Activated T-cell treated with anti-CD3 and anti-CD28 coated beads, Interleukin-2, amount 50 U/mL, for 1 hour (primary cell): Measurements from ENCODE around the gene TMEM170A.
"Not testable (repeated sequence)": the region's sequence is repeated elsewhere in the genome, so short reads cannot be mapped to it uniquely, and the experiment has no call there.

Experiments
- DNase-seq: peaks from one replicate; pipeline ENCODE4 v3.0.0-alpha.2; 2020

Gene TMEM170A, protein sequence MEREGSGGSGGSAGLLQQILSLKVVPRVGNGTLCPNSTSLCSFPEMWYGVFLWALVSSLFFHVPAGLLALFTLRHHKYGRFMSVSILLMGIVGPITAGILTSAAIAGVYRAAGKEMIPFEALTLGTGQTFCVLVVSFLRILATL

DNA sequence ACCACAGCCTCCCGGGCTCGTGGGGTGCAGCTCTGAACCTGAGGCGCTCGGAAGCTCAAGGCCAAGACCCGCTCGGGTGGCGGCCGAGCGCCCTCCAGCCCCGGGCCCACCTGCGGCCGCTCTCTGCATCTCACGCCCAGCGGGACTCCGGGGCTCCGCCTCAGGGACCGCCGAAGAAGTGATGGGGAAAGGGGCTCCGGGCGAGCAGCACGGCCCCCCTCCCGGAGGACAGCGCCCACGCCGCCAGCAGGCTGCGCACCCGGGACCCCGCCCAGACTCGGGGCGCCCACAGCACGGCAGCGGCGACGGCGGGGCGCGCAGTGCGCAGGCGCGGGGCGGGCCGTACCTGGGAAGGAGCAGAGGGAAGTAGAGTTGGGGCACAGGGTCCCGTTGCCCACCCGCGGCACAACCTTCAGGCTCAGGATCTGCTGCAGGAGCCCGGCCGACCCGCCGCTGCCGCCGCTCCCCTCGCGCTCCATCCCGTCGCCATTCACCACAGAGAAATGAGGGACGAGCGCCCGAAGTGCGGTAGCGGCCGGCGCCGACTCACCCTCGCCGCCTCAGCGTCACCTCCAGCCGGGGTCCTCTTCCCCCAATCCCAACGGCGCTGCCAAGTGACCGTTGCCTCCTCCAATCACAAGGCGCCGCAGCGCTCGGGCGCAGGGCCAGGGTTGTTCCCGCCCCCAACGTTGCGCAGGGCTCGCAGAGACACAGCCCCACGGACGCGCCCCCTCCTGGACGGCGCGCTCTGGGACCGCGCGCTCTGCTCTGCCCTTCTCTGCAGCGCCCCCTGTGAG, at the start of gene TMEM170A:
Gene TMEM170A, minus strand, starts transcription at position 568 of the 797 bp plus-strand sequence. Its CDS starts 89 bp downstream, at position 479.
- peak; percentile 99 for DNase-seq

DNA sequence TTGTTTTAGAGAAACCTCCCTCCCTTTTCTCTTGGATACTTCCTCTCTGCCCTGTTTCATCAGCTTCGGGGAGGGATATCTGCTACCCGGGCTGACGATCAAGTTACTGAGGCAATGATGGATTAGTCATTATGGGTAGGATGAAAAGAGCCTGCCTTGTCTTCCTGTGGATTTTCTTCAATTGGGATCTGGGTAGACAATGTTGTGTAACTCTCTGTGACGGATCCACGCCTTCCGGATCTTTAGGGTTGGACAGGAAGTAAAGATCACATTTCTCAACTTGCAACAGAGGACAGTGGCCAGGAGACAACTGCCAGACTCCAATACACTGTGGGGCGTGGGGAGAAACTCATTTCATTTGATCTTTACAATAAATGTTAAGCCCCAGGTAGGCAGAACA, 42.1 kb upstream of the TMEM170A start:
- DNase-seq, result no peak

DNA sequence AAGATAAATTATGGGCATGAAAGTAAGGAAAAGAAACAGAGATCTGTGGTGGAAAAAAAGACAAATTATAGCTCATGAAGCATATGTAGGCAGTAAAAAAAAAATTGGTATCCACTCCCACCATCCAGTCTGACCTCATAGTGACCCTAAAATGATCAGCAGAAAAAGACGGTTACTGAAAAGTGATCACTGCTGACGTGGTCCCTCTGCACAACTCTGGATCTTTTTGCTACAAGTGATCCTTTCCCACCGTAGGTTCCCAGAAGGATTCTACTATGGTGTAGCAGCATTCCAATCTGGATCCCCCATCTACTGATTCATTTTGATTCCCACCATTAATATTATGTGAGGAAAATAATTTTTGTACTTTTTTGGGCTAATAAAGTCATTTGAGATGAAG, 41.6 kb upstream of the TMEM170A start:
- DNase-seq, result no peak

DNA sequence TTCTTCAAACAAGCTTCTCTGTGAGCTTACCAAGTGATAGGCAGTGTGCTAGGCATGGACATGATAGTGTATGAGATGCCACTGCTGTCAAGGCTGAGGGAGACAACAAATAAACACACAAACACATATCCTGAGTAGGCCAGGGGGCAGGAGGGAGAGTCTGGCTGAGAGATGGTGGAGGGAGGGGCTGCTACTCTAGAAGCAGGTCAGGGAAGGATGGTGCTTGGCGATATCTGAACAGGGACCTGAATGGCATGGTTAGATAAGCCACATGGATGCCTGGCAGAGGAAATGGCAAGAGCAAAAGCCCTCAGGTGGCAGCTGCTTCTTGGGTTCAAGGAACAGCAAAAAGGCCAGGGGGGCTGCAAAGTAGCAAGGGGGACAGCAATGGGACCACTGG, 39.3 kb upstream of the TMEM170A start:
- no peak for DNase-seq

DNA sequence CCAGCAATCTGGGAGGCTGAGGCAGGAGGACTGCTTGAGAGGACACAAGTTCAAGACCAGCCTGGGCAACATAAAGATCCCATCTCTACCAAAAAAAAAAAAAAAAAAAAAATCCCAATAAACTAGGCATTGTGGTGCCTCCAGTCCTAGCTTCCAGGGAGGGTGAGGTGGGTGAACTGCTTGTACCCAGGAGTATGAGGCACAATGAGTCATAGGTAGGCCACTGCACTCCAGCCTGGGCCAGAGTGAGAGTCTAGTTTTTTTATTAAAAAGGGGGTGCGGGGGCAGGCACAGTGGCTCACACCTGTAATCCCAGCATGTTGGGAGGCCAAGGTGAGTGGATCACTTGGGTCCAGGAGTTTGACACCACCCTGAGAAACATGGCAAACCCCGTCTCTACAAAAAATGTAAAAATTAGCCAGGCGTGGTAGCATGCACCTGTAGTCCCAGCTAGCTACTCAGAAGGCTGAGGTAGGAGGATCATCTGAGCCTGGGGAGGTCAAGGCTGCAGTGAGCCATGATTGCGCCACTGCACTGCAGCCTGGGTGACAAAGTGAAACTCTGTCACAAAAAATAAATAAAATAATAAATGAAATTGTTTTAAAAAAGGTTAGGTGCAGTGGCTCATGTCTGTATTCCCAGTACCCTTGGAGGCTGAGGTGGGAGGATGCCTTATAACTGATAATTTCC, 38.6 kb upstream of the TMEM170A start:
- no peak for DNase-seq

DNA sequence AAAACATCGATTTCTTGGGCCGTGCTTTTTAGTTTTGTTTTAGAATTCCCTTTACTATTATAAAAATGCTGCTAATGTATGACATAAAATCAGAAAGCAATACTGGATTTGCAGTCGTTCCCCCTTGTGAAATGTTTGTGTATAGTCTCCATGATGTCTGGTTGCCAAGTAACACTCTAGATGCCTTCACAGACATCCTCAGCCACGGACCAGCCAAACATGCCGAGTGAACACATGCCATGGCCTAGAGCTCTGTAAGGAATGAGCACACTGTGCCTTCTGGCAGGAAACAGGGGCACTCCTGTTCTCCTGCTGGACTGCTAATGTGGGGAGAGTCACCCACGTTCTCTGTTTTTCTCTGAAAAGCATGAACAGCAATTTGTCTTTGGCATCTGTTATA, 37.3 kb upstream of the TMEM170A start:
- DNase-seq, result not testable (repeated sequence)

DNA sequence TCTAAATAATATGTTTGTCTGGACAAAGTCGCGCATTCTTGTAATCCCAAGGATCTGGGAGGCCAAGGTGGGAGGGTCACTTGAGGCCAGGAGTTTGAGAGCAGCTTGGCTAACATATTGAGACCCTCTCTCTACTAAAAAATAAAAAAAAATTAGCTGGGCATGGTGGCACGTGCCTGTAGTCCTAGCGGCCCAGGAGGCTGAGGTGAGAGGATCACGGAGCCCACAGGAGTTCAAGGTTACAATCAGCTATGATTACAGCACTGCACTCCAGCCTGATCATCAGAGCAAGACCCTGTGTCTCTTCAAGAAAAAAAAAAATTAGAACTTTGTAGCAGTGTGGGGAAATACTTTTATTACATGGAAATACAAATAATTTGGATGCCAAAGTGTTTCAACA, 36.9 kb upstream of the TMEM170A start:
- no peak for DNase-seq

DNA sequence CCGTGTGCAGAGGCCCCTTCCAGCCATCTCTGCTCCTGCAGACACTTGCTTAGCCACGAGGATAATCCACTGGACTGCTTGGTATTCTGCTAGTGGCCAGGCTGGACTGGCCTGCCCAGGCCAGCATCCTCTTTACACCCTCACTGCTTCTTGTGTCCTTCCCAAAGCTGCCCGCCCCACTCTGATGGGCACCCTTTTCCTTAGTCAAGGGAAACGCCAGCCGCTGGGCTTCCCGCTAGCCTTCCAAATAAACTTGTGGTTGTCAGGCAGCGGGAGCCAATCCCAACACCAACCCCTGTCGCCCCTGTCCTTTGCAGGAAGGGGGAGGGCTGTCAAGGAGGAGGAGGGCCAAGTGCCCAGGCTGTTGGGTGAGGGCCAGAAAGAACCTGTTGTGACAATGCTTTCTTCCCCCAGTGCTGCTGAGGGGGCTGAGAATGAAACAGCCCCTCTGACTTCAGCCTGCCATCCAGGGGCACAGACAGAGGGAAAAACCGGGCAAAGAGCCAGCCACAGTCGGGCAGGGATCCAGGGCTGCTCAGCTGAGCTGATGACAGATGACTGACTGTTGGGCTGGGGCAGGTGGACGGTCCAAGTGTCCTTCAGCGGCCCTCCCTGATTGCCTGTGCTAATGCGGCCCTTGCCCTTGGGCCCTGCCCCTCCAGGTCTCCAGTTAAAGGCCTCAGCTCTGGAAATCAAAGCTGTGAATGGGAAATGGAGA, 34.3 kb upstream of the TMEM170A start:
- not testable (repeated sequence) for DNase-seq

DNA sequence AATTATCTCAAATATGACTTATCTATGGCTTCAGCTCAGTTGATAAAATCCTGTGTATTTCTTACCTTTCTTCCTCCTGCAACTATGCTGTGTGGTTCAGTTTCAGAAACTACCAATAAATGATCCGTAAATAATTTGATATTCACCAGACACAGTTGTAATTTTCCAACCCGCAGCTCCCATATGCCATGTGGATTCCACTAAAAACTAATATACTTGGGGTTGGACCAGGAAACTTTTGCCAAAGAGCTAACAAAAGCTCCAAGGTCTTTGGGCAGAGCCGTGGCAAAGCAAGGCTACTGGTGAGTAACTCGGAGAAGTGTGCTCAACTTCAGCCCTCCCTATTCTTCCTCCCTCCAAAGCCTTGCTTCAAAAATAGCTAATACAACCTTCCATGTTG, 33.1 kb upstream of the TMEM170A start:
- DNase-seq, result no peak

DNA sequence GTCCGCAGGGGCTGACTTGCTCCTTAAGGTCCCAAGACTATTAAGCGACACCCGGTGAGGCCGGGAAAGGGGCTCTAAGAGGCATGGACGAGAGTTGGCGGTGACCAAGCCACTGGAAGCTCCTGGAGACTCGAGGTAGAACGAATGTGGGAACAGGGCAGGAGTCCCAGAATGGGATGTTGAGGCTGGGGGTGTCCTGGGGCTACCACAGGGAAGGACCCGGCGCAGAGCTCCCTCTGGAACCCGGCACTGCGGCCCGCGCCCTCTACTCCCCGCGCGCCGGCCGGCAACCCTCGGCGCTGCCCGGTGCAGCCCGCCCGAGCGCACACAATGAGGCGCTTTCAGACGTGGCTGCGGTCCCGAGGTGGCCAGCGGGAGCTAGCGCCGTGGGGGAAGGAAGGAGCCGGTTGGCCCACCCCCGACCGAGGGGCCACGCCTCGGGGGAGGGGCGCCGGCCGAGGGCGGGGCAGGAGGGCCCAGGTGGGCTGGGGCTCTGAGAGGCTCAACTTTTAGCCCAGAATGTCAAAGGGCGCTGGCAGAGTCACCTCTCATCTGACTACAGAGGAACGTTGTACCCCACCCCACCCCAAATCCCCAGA, 30.7 kb upstream of the TMEM170A start, which contains the start of gene CHST6:
Gene CHST6, minus strand, starts transcription at position 366 of the 599 bp plus-strand sequence. CDS start 15,613 bp downstream, outside the sequence.
- DNase-seq, result peak; percentile 25

DNA sequence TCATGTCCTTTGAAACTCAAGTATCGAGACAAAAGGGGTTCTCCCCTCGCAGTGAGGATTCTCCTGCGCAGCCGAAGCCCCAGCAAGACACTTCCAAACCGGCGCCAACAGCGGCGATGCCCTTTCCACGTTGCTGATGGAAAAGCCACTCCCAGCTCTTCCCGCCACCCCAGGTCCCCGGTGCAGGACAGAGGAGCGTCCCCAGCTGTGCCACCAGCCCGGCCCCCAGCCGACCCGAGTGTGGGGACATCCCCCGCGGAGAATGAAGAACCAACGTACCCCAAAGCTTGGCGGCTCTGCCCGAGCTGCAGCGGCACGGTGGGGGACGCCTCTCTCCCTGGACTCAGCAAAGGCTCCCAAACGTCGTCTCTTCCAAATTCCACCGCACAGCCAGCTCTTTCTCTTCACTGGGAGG, 30.2 kb upstream of the TMEM170A start:
- DNase-seq, result no peak

DNA sequence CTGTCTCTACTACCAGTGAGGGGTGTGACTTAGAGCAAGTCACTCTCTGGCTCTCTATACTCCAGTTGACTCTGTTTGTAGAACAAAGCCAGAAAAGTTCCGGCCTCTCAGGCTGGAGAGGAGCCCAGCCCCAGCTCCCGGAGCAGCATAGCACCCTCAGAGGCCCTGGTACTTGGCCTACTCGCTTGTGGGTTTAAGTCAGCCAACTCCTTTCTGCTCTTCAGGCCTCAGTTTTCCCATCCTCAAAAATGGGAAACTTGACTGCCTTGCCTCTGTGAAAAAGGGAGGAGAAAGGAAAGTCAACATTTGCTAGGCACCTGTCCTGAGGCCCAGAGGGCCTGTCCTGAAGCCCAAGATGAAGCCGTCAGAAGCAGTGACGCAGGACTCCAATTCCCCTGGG, 29.7 kb upstream of the TMEM170A start:
- DNase-seq, result no peak

DNA sequence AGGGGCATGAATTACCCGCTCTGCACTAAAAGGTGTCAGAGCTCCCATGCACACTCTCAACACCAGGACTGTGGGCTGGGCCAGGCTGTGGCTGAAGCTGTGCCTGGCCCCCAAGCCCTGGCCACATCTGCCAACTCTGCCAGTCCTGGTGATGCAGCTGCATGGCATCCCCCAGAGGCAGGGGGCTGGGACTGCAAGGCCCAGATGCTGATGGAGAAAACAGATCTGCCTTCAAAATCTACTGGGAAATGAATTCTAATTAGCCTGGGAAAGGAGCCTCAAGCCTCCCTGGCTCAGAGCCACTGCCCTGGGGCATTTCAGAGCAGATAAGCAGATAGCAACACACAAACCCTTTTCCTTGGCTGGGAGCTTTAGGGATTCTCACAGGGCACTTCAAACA, 27.4 kb upstream of the TMEM170A start:
- no peak for DNase-seq

DNA sequence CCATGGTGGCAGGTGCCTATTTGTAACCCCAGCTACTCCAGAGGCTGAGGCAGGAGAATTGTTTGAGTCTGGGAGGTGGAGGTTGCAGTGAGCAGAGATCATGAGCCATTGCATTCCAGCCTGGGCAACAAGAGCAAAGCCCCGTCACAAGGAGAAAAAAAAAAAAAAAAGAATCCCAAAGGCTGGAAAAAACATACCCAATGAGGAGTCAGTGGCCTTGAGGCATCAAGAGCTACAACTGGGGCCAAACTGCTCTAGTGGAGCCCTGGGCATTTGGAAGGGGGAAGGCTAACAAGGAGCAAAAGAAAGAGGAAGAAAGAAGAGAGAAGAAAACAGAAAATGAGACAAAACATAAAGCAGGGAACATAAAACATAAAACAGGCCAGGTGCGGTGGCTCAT, 23.8 kb upstream of the TMEM170A start:
- DNase-seq, result no peak

DNA sequence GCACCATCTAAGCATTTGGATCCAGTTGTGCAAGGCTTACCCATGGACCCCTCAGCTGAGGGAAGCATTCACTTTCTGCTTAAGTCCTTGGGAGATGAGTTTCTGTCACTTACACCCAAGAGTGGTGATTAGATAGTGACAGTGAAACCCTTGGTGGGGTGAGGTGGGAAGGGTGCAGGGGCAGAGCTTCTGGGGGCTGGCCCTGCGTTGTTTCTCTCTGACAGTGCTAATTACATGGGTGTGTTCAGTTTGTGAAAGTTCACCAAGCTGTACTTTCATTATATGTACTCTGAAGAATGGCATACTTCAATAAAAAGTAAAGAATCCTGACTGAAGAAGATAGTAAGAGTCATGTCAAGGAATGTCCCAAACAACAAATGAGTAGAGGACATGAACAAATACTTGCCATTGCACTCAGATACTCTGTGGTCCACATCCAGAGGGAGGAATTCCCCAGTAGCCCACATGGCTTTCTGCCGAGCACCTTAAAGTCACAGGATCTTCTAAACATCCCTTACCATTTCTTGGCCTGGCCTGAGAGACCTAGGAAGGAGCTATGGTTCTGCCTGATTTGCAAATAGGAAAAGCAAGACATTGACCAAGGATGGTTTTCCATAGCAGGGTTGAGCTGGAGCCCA, 22.3 kb upstream of the TMEM170A start:
- no peak for DNase-seq

DNA sequence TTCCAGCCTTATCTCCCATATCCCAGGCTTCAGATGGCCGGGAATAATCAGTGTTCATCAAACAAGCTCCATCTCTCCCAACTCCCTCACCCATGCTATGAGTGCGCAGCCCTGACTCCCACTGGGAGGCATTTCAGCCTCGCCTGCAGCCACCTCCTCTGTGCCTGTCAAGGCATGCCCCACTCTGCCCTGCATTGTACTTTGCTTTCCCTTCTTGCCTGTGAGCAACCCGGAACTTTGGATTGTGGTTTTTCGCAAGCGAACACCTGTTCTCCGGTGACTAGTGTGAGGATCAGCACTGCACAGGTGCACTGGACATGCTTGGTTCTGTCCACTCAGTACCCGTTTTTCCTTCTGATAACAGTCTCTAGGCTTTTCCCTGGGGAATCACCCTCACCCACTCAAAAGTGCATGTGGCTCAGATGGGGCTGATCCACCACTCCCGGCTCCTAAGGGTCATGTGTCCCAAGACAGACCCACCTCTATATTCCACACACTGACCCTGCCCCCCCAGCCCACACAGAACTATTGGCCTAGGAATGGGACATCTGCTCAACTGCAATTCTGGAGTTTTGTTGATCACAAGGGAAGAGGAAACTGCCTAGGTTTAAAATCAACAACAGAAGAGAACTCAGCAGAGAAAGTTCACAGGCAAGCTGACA, 21.7 kb upstream of the TMEM170A start:
- DNase-seq, result no peak

DNA sequence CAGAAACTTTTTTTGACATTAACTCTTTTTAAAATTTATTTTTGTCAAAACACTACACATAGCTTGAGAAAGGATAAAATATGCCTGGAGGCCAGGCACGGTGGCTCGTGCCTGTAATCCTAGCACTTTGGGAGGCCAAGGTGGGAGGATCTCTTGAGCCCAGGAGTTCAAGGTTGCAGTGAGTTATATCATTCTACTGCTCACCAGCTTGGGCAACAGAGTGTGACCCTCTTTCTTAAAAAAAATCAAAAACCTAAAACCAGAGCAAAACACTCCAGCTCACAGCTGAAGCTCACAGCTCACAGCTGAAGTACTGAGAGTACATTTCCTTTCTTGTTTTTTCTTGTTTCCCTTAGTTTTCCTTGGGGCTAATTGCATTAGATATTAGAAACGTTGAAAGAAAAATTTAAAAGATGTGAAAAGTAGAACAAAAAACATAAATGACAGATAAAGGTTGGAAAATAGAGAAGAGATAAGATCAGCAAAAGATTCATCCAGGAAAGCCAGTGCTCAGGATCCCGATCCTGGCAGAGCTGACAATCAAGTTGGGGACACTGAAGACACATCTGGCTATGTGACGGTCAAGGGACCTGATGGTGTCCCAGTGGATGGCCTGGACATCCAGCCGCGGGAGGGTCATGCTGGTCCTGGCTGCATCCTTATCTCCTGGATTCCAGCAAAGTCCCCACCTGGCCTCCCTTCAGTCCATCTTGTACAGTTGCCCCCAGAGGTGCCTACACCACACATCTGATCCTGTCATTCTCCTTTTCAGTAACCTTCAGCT, 20.9 kb upstream of the TMEM170A start:
- no peak for DNase-seq

DNA sequence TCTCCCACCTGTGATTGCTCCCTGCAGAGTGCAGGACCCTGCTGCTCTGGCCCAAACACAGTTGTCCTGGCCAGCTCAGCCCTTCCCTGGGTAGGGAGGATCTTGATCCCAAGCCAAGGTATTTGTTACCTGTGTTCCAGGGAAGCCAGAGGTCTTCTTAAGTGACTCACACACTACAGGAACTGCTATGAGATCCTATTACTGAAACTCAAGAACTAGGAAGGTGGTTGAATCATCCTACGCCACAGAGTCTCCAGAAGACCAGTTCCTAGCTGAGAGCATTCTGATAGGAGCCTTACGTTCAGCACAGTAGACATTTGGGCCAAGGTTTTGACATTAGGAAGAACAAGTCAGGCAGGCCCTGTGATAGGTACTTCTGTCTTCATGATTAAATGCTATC, 18.7 kb upstream of the TMEM170A start:
- DNase-seq, result no peak

DNA sequence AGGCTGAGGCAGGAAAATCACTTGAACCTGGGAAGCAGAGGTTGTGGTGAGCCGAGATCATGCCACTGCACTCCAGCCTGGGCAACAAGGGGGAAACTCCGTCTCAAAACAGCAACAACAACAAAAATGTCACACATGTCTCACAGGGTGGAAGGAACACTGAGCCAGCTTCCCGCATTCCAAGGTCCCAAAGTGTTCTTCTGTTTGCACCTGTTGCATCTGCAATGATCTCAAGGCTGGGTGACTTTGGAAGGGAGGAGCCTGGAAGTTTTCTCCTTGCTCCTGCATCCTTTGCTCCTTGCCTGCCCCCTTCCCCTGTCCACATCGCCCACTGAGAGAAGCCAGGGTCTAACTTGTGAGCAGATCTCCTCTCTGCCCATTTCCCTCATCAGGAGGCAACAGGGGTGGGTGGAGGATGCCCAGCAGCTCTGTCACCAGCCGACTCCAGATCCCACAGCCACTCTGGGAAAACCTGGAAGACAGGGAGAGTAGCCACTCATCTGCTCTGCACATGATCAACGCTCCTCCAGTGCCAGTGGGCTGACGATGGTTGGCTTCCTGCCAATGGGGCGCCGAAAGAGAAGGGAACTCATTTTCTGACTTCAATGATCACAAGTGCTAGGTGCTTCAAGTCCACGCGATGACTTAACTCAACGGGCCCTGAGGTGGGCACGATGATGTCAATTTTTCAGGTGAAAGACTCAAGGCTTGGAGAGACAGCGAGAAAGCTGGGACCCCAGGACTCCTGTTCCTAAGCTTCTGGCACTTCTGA, 18.1 kb upstream of the TMEM170A start:
- no peak for DNase-seq

DNA sequence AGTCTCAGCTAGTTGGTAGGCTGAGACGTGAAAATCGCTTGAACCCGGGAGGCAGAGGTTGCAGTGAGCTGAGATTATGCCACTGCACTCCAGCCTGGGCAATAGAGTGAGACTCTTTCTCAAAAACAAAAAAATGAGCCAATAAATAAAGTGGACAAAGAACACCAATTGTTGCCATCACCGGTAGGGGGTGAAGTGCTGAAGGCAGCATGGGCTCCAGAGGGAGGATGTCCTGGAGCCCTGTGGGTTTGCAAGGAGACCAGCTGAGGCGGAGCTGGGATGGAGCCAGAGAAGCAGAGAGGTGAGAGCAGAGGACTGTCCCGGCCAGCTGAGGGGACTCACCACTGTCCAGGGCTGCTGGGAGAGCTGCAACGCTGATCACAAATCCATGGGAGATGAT, 17.0 kb upstream of the TMEM170A start:
- no peak for DNase-seq
